ENCODE results near the gene CRYBA4.
A peak's percentile ranks its signal among the peaks of the same experiment; 100 is the strongest.

The CRYBA4 gene

GRCh38 chr22:26663374-26663923 lies 41.7 kb downstream of the CRYBA4 start:
- DNase-seq, result no peak

GRCh38 chr22:26665813-26666231 lies 44.1 kb downstream of the CRYBA4 start:
- no peak for DNase-seq

GRCh38 chr22:26667140-26667539 lies 45.4 kb downstream of the CRYBA4 start:
- DNase-seq, result no peak

GRCh38 chr22:26669060-26669481 lies 47.3 kb downstream of the CRYBA4 start:
- no peak for DNase-seq

- DNase-seq, result no peak
Measured at GRCh38 chr22:26670459-26670858, 48.7 kb downstream of the CRYBA4 start.

GRCh38 chr22:26671317-26672059 lies 49.7 kb downstream of the CRYBA4 start:
- peak; percentile 79 for DNase-seq

- peak; percentile 35 for DNase-seq
Measured at GRCh38 chr22:26672060-26672471, 50.3 kb downstream of the CRYBA4 start.

- DNase-seq, result peak; percentile 94
Measured at GRCh38 chr22:26672590-26673468, 51.1 kb downstream of the CRYBA4 start.

- DNase-seq, result peak; percentile 22
Measured at GRCh38 chr22:26673486-26673885, 51.7 kb downstream of the CRYBA4 start.

- peak; percentile 33 for DNase-seq
Measured at GRCh38 chr22:26674211-26675190, 52.7 kb downstream of the CRYBA4 start.

- DNase-seq, result no peak
Measured at GRCh38 chr22:26675687-26676268, 54.0 kb downstream of the CRYBA4 start.

- DNase-seq, result no peak
Measured at GRCh38 chr22:26677217-26677616, 55.5 kb downstream of the CRYBA4 start.

- DNase-seq, result peak; percentile 74
Measured at GRCh38 chr22:26679003-26679629, 57.4 kb downstream of the CRYBA4 start.

All from CD4-positive, alpha-beta T cell treated with Interleukin-12 subunit alpha and Interleukin-12 subunit beta, for 1 hour (primary cell).